Measurements from ENCODE around the gene AFF3. TPM values are rescaled to one million over a fixed set of nuclear protein-coding genes. Genes with fewer than 3 reads are reported as not detected.

The AFF3 gene
- total and polyA plus RNA-seq, 2 of the 4 experiments (the other 2 are of a cell fraction): 12.9 to 14.3 TPM

GRCh38 chr2:100034431-100034830 is 108.0 kb downstream of the AFF3 start:
- H3K4ac ChIP-seq (ENCODE audit: low read depth, low read length): no peak overlapping the region
- no peaks in the 10 kb centered on the region for H3K9me1 ChIP-seq (ENCODE audit: insufficient read depth, low read length)
- H4K20me1 ChIP-seq (ENCODE audit: insufficient read depth, low read length): no peaks in the 10 kb centered on the region
- H3K27ac ChIP-seq (ENCODE audit: insufficient read depth, low read length): no peak overlapping the region
- H2BK20ac ChIP-seq (ENCODE audit: low read depth, low read length): no peak overlapping the region
- TF ChIP-seq ELK1 (IDR thresholded peaks at IDR 0.05; ENCODE audit: borderline replicate concordance, low read depth, low read length) (no peak), MXI1 (IDR thresholded peaks at IDR 0.05; ENCODE audit: borderline replicate concordance, low read depth, low read length) (no peak), CTCF (conservative IDR thresholded peaks at IDR 0.05; ENCODE audit: low read depth, low read length) (no peak), NFE2L2 (IDR thresholded peaks at IDR 0.05; ENCODE audit: low read depth, low read length) (no peak), MAFK (IDR thresholded peaks at IDR 0.05; ENCODE audit: low read depth, low read length) (no peak), RCOR1 (IDR thresholded peaks at IDR 0.05; ENCODE audit: insufficient replicate concordance, low read length) (no peak), FOS (IDR thresholded peaks at IDR 0.05; ENCODE audit: low read depth, low read length) (no peak), SMC3 (IDR thresholded peaks at IDR 0.05; ENCODE audit: low read depth, low read length) (no peak), RFX5 (IDR thresholded peaks at IDR 0.05; ENCODE audit: low read depth, low read length) (no peak), RAD21 (IDR thresholded peaks at IDR 0.05; ENCODE audit: low read length) (no peak), POLR2A (IDR thresholded peaks at IDR 0.05; ENCODE audit: low read depth, low read length) (no peak), USF2 (IDR thresholded peaks at IDR 0.05; ENCODE audit: low read depth, low read length) (no peak), MAZ (IDR thresholded peaks at IDR 0.05; ENCODE audit: borderline replicate concordance, low read depth, low read length) (no peak), CEBPB (IDR thresholded peaks at IDR 0.05; ENCODE audit: low read depth, low read length) (no peak), CHD1 (IDR thresholded peaks at IDR 0.05; ENCODE audit: low read depth, low read length) (no peak), BHLHE40 (IDR thresholded peaks at IDR 0.05; ENCODE audit: low read depth, low read length) (no peak)
- in situ Hi-C loops (cut with MboI; ENCODE audit: low sequenced_read_pairs) (no loop called here), intact Hi-C loops (cut with micrococcal nuclease) (no loop called here), dilution Hi-C loops (cut with HindIII; ENCODE audit: low sequenced_read_pairs, unreplicated experiment) (no loop called here)
- WGBS, 2 experiments (ENCODE audit: extremely low coverage in 2 of 2, insufficient read length in 1 of 2): no CpG with 5 or more reads among the region's 1 CpG
- H3K14ac ChIP-seq (replicated peaks; ENCODE audit: low read depth, low read length): no peak overlapping the region
- H3K56ac ChIP-seq (ENCODE audit: extremely low read depth, insufficient read depth, low read length): no peak overlapping the region
- H4K91ac ChIP-seq (ENCODE audit: insufficient read depth, low read depth, low read length): no peak overlapping the region
- no peaks in the 10 kb centered on the region for H3K4me1 ChIP-seq (ENCODE audit: control insufficient read depth, insufficient read depth, low read length)
- no peak overlapping the region for H2AK9ac ChIP-seq (replicated peaks; ENCODE audit: low read depth, low read length, poor library complexity)
- no peaks in the 10 kb centered on the region for H3K9me3 ChIP-seq (ENCODE audit: control insufficient read depth, insufficient read depth, low read length)
- no peak for DNase-seq
- H2AK5ac ChIP-seq (ENCODE audit: low read depth, low read length): no peak overlapping the region
- ChIA-PET CTCF (interaction anchor here (0.6 to 1.1 kb wide), 2 partner anchors 12 to 211 kb away, joined by 3 read pairs; no protein-coding TSS in a partner anchor), POLR2A (ENCODE audit: unreplicated experiment) (no interaction called here)
- H2BK5ac ChIP-seq (ENCODE audit: low read depth, low read length, poor library complexity, severe bottlenecking): no peak overlapping the region
- no peak overlapping the region for H3K4me2 ChIP-seq (ENCODE audit: low read depth, low read length)
- H4K8ac ChIP-seq (ENCODE audit: low read depth in 2 of 2, low read length in 2 of 2): no peak overlapping the region
- H2BK15ac ChIP-seq (ENCODE audit: low read depth, low read length): no peak overlapping the region
- no peak overlapping the region for H3K23ac ChIP-seq (ENCODE audit: low read depth, low read length)
- no peak for ATAC-seq (ENCODE audit: low read depth)
- BruUV-seq (replicated peaks): no TSS peak
- H2AFZ ChIP-seq (replicated peaks; ENCODE audit: low read length, poor library complexity): no peak overlapping the region
- no peak overlapping the region for H3K18ac ChIP-seq (ENCODE audit: low read depth, low read length)
- peaks cover 25 to 29% of the 10 kb centered on the region in 2 experiments for H3K79me1 ChIP-seq (ENCODE audit: low read depth in 1 of 2, low read length in 2 of 2)
- H2BK120ac ChIP-seq (ENCODE audit: low read depth, low read length): no peak overlapping the region
- H3K4me3 ChIP-seq (ENCODE audit: insufficient read depth, low read depth, low read length): no peak overlapping the region
- no peak overlapping the region for H3K9ac ChIP-seq (ENCODE audit: low read depth, low read length)
- H4K5ac ChIP-seq (ENCODE audit: low read depth, low read length): no peak overlapping the region
- H3K36me3 ChIP-seq (ENCODE audit: control insufficient read depth, insufficient read depth, low read length): no peaks in the 10 kb centered on the region
- H3K27me3 ChIP-seq (ENCODE audit: control insufficient read depth, insufficient read depth, low read length): no peaks in the 10 kb centered on the region

Data from IMR-90 (cell line).